ENCODE measurements around the gene TRPC6.
"Not testable (repeated sequence)": the region's sequence is repeated elsewhere in the genome, so short reads cannot be mapped to it uniquely, and the experiment has no call there.

TRPC6 gene

DNA sequence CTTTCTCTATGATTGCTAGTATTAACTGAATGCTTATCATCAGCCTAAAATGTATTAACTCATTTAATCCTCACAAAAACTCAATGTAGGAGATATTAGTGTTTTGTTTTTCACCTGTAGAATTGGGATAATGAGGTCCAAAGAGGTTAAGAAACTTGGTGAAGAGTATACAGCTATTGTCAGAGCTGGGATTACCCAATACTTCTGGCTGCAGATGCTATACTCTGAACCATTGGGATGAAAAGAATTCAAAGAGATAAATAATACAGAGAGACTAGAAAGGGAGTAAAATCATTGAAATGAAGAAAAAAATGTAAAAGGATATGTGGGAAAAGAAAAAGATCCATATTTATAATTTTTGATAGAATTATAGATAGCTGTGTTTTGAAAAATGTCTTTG is 137.1 kb downstream of the TRPC6 start:
- no peak for DNase-seq

DNA sequence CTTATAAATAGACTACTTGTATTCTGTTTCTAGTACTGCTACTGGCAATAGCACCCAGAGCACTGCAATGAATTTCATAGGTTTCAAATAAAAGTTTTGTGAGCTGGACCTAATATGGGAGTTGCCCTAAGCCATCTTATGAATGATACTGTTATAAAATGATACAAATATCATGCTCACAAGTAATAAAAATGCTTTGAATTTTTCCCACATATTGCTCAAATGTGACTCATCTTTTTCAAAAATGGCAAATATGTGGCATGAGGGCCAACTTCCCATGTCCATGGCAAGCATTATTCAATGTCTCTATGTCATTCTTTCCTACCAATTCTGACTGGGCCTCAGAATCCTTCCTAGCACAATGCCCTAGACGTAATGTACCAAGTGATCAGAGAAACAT is 137.6 kb downstream of the TRPC6 start:
- DNase-seq: no peak

DNA sequence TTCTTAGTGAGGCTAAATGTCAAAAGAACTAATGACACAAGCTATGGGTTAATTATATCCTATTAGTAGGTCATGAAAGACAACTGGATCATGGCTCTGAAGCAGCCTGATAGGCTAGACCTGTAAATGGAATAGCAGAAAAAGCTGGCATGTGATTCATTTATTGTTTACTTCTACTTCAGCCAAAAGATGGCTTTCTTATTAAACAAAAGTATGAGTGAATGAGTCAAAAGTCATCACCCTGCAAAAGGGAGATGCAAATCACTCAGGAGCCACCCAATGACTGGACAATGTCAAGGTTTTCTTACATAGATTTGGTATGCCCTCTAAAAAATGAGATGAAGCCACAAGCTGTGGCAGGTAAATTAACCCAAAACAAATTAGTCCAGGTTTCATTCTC is 138.0 kb downstream of the TRPC6 start:
- no peak for DNase-seq

DNA sequence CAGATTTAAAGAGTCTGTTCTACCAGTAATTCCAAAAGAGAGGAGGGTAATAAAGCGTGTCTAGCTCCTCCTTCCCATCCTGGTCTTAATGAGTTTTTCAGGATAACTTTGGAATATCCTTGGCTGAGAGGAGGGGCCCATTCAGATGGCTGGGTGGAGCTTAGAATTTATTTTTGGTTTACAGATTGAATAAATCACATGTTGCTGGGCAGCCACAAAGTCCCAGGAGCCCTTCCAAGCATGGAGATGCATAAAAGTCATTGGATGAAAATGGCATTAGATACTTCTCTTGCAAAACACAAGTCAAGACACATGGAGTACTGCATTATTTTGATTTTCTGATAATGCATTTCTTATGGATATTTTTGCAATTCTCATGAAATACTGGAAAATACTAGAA is 139.0 kb downstream of the TRPC6 start:
- DNase-seq: no peak

DNA sequence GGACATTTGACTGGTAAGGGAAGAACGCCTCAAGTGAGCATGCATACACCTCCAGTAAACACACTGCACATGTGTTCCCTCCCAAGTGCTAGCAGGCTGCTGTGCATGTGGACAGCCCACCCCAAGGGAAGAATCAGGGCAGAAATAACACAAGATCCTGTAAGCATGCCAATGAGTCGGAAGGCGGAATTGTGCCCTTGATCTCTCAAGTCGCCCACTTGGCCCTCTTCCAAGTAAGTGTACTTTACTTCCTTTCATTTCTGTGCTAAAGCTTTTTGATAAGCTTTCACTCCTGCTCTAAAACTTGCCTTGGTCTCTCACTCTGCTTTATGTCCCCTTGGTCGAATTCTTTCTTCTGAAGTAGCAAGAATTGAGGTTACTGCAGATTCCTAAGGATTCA is 139.6 kb downstream of the TRPC6 start:
- DNase-seq: no peak

DNA sequence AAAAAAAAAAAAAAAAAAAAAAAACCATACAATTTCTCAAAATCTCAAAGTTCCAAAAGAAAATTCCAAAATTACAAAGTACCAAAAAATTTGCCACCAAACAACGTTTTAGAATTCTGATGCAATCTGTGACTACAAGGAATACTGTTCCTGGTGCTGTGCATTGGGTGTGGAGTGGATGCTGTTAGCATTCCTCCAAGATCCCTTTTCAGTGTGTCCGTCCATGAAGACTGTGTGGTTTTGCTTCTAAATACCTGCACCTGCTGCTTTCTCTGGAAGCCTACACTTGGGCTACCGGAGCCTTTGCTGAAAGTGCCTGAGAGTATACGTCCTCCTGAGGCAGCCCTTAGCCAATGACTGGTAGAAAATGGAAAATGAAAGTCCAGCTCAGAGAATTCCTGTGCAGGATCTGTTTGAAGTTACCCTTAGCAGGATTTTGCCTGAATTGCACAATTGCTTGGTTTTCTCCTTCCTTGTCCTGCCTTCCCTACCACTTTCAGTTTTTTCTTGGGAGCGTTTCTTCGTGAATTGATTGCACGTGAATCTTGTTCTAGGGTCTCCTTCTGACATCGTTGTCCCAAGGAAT is 140.8 kb downstream of the TRPC6 start:
- DNase-seq: no peak

DNA sequence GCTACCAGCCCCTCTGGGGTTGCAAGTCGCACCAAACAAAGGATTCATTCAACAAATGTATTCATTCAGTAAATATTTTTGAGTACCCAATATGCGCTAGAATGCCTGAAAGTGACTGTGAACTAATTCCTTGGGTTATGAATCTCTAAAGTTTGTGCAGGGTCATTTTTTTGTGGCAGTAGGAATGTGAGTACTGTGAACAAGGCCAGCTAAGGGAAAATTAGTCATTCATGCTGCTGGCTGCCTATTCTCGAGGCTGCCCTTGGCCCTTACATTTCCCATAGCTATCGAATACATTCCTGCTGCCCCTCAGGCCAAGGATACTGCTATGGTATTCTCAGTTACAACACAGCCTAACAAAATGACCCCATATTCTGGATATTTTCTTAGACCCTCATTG is 141.6 kb downstream of the TRPC6 start:
- no peak for DNase-seq

DNA sequence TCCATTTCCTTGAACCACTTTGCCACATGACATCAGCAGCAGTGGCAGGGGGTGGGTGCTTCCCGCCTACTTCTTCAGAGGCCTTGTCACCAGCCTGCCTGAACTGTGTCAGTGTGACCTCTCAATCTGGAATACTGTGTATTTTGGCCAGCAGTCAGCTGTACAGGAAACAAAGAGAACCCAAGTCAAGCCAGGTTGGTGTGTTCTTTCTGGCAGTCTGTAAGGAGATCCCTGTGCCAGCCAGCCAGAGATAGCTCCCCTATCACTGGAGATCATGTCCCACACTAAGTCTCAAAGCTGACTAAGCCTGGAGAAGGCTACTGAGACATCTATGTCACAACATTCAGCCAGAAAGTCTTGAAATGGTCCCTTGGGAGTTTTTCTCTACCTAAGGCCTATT is 142.1 kb downstream of the TRPC6 start:
- DNase-seq: no peak

DNA sequence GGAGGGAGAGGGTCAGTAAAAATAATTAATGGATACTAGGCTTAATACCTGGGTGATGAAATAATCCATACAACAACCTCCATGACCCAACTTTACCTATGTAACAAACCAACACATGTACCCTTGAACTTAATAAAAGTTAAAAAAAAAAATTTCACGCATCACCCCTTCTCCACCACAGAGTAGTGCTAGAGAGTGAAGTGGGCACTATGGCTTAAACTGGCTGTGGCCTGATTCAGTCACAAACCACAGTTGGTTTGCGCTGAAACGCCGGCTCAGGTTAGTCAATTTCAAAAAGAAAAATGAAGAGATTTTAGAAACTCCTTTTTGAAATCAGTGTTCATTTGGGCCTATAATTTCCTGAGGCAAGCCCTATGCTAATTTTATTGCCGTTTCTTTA is 144.3 kb downstream of the TRPC6 start:
- no peak for DNase-seq

DNA sequence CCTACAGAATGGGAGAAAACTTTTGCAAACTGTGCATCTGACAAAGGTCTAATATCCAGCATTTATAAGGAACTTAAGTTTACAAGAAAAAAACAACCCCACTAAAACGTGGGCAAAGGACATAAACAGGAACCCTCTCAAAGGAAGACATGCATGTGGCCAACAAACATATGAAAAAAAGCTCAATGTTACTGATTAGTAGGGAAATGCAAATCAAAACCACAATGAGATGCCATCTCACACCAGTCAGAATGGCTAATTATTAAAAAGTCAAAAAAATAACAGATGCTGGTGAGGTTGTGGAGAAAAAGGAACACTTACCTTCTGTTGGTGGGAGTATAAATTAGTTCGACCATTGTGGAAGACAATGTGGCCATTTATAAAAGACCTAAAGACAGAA is 145.1 kb downstream of the TRPC6 start:
- not testable (repeated sequence) for DNase-seq

DNA sequence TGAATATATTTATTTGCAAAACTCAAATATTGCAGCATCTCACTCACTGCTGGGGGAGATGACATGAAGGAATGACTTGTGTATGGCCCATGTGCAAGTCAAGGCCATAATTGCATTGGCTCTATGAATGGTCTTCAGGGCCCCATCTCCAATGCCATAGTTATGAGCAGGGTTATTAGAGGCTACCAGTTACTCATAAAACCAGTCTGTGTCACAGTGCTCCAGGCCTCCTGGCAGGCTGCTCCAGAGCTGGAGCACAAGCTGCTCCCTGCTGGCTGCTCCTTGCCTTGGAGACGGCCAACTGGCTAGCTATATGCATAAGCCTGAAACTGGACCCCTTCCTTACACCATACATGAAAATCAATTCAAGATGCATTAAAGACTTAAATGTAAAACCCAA is 145.7 kb downstream of the TRPC6 start:
- DNase-seq: no peak

DNA sequence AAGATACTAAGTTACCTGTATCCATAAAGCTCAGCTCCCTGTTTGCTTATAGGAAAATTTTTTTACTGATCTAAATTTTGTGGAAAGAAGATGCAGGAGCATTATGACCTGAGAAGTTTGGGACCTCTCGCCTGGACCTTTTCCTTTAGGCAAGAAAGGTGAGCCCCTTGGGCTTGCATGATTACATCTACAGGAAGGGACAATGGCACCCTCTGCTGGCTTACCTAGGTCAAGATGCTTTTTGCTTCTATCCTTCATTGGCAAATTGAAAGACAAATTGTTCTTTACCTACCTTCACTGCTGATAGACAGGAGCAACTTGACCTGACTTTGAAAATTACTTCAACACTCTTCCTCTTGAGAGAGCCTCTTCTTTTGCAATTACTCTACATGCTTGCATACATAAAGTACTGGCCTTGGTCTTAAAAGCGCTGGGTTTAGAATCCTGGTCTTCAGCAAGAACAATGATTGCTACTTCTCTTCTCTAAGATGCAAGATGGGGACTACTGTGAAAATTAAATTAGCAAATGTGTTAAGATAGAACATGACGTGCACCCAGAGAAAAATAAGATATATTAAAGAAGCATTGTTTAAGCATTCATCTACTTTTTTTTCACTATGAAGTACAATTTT is 147.2 kb downstream of the TRPC6 start:
- DNase-seq: peak; percentile 34 to 71

DNA sequence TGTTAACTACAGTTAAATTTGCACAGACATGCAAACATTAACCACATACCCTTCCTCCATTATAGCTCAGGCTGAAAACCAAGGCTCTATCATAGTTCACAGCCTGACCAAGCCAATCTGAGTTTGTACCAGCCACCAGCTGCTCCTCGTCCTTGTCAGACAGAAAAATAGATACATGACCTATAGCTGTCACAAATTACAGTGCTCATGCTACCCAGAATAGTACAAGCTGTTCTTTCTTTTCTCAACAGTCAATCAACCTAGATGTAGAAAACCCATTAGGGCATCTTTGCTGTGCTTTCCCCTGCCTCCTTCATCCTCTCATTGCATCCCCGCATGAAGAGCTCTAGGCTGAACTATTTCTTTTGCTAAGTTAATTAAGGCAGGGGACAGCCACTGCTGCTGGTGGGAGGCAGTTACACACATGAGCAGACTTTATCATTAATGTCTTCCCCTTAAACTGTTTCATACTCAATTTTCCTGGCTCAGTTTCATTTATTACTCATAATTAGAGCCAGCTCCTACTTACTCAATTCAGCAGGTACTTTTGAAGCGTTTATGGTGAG is 148.3 kb downstream of the TRPC6 start:
- no peak for DNase-seq

DNA sequence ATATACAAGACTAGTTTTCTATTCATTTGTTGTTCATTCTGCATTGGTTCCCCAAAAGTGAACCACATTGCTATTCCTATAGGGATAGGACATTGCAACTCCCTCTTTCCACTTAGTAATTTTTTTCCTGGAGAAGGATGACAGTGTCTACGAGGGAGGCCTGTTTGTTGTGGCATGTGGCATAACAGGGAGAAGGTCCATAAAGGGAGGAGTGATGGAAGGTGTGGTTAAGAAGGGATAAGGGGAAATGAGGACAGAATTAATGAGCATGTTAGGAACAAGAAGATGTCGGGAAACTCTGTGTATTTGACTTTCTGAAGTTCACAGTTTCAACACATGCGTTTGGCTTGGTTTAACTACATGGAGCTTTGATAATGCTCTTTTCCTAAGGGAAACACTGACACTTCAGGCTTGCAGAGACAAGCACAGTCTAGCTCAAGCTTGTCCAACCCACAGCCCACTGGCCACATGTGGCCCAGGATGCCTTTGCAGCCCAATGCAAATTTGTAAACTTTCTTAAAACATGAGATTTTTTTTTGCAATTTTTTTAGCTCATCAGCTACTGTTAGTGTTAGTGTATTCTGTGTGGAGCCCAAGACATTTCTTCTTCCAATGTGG is 149.7 kb downstream of the TRPC6 start:
- no peak for DNase-seq

DNA sequence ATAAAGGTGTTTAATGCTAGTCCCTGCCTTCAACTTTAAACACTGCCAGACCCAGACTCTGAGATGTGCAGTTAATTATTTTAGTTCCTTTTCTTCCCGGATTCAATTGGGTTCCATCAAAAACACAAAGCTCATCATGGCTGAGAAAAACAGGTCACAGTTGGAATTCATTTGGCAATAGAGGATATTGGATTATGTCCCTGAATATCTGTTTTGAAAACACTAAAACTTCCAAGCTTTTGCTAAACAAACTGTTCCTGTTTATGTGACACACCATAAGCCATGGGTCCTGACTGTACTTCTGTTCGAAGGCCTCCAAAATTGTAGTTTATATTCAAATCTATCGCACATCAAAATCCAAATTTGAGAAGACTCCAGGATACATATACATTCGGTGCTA is 150.7 kb downstream of the TRPC6 start:
- DNase-seq: no peak

DNA sequence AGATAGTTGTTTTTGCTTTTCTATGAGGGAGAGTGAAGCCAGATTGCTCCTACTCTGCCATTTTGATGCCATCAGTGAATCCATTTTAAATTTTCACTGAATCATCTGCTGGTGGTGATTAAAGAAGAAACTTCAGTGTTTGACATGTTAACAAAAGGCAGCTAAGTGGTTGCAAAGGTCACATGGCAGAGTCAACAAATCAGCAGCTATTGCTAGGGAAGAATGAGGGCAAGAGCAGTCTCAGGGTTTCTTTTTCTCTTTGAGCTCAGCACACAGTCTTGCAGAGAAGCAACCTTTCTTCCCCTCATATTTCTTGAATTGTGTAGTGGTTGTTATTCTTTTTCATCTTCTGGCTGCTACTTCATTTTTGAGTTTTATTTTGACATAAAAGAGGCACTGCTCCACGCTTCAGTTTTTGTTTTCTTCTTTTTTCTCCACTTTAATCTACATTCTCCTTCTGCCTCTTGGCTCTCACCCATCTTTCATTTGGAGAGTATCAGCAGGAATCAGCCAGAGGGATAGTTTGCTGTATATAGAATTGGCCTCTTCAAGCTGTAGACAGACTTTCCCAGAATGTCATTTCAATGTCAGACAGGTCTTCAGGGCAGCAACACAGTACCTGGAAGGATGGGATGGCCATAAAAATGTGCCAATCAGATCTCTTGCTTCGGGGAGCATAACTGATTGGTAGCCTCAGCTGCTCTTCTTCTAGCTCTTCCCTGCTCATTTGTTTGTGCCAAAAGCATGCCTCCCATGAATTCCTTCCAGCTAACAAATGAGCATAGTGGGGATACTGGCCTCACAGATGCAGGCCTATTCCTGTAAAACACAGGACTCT is 153.9 kb downstream of the TRPC6 start:
- DNase-seq: no peak

DNA sequence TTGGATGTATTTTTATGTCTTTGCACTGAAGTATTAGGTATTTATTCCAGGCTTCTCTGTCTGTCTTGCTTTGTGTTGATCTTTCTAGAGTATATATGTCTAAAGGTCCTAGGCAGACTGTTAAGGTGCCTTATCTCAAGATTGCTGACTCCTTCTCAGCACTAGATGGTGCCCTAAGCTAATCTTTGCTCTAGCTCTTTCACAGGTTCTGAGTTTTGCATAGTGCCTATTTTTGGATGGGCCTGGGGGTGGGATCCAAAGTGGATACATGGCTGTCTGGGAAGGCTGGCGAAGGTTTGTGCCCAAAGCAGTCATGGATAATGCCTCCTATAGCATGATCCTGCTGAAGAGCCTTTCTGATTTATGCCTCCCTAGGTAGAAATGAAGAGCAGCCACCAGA is 154.9 kb downstream of the TRPC6 start:
- peak in 1 of 2 experiments; percentile 7 for DNase-seq

DNA sequence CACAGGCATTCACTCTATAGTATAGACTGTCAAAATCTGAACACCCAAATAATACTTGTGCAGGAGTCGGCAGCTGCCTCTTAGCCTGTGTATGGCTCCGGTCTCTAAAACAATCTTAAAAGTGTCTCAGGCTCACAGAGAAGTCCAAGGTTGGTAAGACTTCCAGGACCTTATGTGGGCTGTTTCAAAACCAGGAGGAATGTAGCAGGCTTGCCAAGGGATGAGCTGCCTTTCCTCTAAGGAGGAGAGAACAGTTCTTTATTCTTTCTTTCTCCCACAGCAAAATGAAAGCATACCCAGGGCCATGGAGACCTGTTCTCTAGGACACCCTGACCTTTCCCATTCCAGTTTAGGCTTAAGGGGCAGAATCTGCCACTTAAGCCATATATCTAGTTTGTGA is 176.5 kb downstream of the TRPC6 start:
- DNase-seq: no peak

All from NCI-H526 (cell line).